Endothelial cell of umbilical vein (primary cell): Measurements from ENCODE around the gene TPSB2. TPM values are rescaled to one million over a fixed set of nuclear protein-coding genes. Genes with fewer than 3 reads are reported as not detected.

ENCODE experiments used
- BruUV-seq: library from RNA; stranded (reverse); fragments of 400-500 nt; replicated peaks from 2 replicates; lab custom pipeline; 2021; lab: Mats Ljungman, UMichigan
- CTCF ChIA-PET: fragments of 300-600, 350-600 bp; sonication (Branson Sonifier 250); formaldehyde crosslinking; loops from one replicate; lab custom pipeline; 2021; ENCODE audit warnings: antibody characterized with exemption, inconsistent platforms; lab: Charles Lee
- POLR2A ChIA-PET: fragments of 300-600, 350-600 bp; sonication (Branson Sonifier 250); formaldehyde crosslinking; loops from one replicate; lab custom pipeline; 2021; ENCODE audit warnings: antibody characterized with exemption, inconsistent platforms; lab: Charles Lee
- DNase-seq: peaks from one replicate; pipeline ENCODE4 v3.0.0-alpha.2; 2011; ENCODE audit warnings: low read depth, low spot score
- FAIRE-seq: peaks from 2 replicates; lab custom pipeline; 2011; peaks lifted over from hg19 to GRCh38; lab: Jason Lieb, UNC
- H2AFZ ChIP-seq: 2 replicates; pipeline ENCODE4 v1.6.0; 2012; ENCODE audit warnings: low read depth, low read length, control low read depth, inconsistent platforms
- H3K27ac ChIP-seq: 2 replicates; pipeline ENCODE4 v1.5.1; 2011; ENCODE audit warnings: low read depth, mild to moderate bottlenecking, control low read depth, low read length, moderate library complexity; ENCODE audit not compliant: insufficient read depth
- H3K27me3 ChIP-seq, 2 experiments: 2 replicates each; pipeline versions ENCODE4 v1.6.0 to v1.6.1; 2011; ENCODE audit warnings: low read length in 2 of 2, mixed read lengths in 1 of 2; ENCODE audit not compliant: control insufficient read depth in 2 of 2, insufficient read depth in 2 of 2
- H3K36me3 ChIP-seq, 2 experiments: 2 replicates in 1 of 2; 3 replicates in 1 of 2; pipeline ENCODE4 v1.5.1; 2011; ENCODE audit warnings: low read length in 2 of 2, mild to moderate bottlenecking in 1 of 2, moderate library complexity in 1 of 2; ENCODE audit not compliant: control insufficient read depth in 2 of 2, insufficient read depth in 2 of 2; ENCODE audit errors: extremely low read depth in 1 of 2
- H3K4me1 ChIP-seq: 3 replicates; pipeline ENCODE4 v1.5.1; 2011; ENCODE audit warnings: mild to moderate bottlenecking, low read length; ENCODE audit not compliant: control insufficient read depth, insufficient read depth; ENCODE audit errors: extremely low read depth
- H3K4me2 ChIP-seq: 2 replicates; pipeline ENCODE4 v1.6.1; 2011; ENCODE audit warnings: low read length, control low read depth, mixed read lengths; ENCODE audit not compliant: insufficient read depth
- H3K4me3 ChIP-seq, 3 experiments: fragments of 200-600 bp in 1 of 3; sonication (generic), shearing (Covaris generic) in 1 of 3; replicated peaks in 1 of 3; 2 replicates each; pipeline ENCODE4 v1.5.1; 2011 to 2016; ENCODE audit warnings: control low read depth in 3 of 3, low read length in 3 of 3, mild to moderate bottlenecking in 2 of 3, inconsistent platforms in 1 of 3, low read depth in 1 of 3, moderate library complexity in 1 of 3; ENCODE audit not compliant: insufficient read depth in 1 of 3
- H3K79me2 ChIP-seq: 2 replicates; pipeline ENCODE4 v1.6.0; 2012; ENCODE audit warnings: low read length, inconsistent platforms; ENCODE audit not compliant: control insufficient read depth, insufficient read depth
- H3K9ac ChIP-seq: replicated peaks from 2 replicates; pipeline ENCODE3; 2011; ENCODE audit warnings: low read length, control low read depth; ENCODE audit not compliant: insufficient read depth; ENCODE audit errors: extremely low read depth
- H3K9me1 ChIP-seq: replicated peaks from 3 replicates; pipeline ENCODE4 v1.6.0; 2011; ENCODE audit warnings: mild to moderate bottlenecking, low read length; ENCODE audit not compliant: control insufficient read depth, insufficient read depth; ENCODE audit errors: extremely low read depth
- H3K9me3 ChIP-seq: replicated peaks from 2 replicates; pipeline ENCODE4 v1.5.1; 2012; ENCODE audit warnings: low read length, inconsistent platforms; ENCODE audit not compliant: control insufficient read depth, insufficient read depth
- H4K20me1 ChIP-seq: replicated peaks from 2 replicates; pipeline ENCODE3; 2011; ENCODE audit warnings: mild to moderate bottlenecking, low read length; ENCODE audit not compliant: control insufficient read depth, insufficient read depth; ENCODE audit errors: extremely low read depth
- EZH2 ChIP-seq: IDR thresholded peaks from 2 replicates; pipeline ENCODE4 v1.6.1; 2012; ENCODE audit warnings: borderline replicate concordance, low read depth, mild to moderate bottlenecking, moderate library complexity, low read length, inconsistent platforms; ENCODE audit not compliant: severe bottlenecking
- FOS ChIP-seq: IDR thresholded peaks from 2 replicates; pipeline ENCODE4 v1.6.1; 2011; ENCODE audit warnings: mild to moderate bottlenecking, low read length, moderate library complexity, borderline replicate concordance; ENCODE audit not compliant: insufficient read depth
- MYC ChIP-seq: IDR thresholded peaks from one replicate; pipeline ENCODE4 v1.6.1; 2011; ENCODE audit warnings: mild to moderate bottlenecking, low read depth, low read length
- POLR2AphosphoS5 ChIP-seq: IDR thresholded peaks from 2 replicates; pipeline ENCODE4 v1.6.1; 2012; ENCODE audit warnings: low read depth, mild to moderate bottlenecking, control low read depth, low read length, moderate library complexity; ENCODE audit not compliant: insufficient read depth
- dilution Hi-C: fragments of 300-500 bp; cut with MboI; formaldehyde crosslinking; loops from one replicate; pipeline ENCODE4 v1.15.0; 2019; ENCODE audit warnings: low sequenced_read_pairs; ENCODE audit not compliant: extremely low pct_ligation_motif_present
- intact Hi-C: fragments of 100-400 bp; cut with micrococcal nuclease; formaldehyde crosslinking; loops from one replicate; pipeline ENCODE4 v1.10.0; 2022
- polyA plus RNA-seq, 4 experiments: library from polyadenylated mRNA; depleted of rRNA in 3 of 4; stranded (reverse) in 3 of 4; unstranded in 1 of 4; fragments of >200 nt; gene quantifications; 2 replicates each; pipeline versions ENCODE4 v1.2.1 to v1.2.3, GENCODE V29; 2011 to 2012; ENCODE audit warnings: missing spikeins in 1 of 4
- total RNA-seq: library from RNA; stranded (reverse); gene quantifications from 2 replicates; pipeline ENCODE4 v1.2.3, GENCODE V29; 2021

Gene TPSB2
- total and polyA plus RNA-seq, 2 donors (not counting 3 experiments of a cell fraction or from before 2014, with no cell fraction given): not detected

DNA sequence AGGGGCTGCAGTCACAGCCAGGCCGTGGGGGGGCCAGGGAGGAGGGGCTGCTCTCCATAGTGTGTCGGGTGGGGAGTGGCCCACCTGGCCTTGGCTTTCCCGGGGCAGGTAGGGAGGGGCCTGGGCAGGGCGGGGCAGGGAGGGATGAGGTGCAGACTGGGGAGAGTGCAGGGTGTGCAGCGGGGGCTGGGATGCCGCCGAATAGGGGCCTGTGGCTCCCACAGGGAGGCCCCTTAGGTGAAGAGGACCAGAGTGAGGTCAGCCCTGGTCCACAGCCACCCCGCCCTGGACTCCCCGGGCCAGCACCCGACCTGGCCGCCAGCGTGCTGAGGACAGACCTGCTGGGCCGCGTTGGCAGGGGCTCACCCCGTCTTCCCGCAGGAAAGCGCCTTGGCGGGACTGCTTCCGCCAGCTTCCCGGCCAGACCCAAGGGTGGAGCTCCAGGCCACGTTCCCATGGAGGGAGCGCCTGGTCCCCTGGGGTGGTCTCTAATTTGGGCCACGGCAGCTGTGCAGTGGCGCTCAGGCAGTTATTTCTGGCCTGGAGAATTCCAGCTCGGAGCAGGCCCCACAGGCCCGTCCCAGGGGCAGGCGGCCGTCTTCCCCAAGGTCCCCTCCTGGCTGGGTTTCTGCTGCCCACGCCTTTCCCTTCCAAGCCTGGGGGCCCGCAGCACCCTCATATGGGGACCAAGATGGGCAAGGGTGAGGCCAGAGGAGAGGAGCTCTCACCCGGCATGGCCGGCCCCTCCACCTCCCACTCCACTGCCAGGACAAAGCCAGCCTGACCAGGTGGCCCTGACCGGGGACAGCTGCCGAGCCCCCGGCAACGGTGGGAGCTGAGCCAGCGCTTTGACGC is 49.2 kb downstream of the TPSB2 start:
- Histone ChIP-seq H3K9me1 (no peaks in the 10 kb centered on the region), H3K79me2 (no peaks in the 10 kb centered on the region), H3K9me3 (no peaks in the 10 kb centered on the region), H3K4me1 (peaks cover 4% of the 10 kb centered on the region), H3K27me3 (no peaks in the 10 kb centered on the region), H3K4me2 (no peak overlapping the region), H2AFZ (no peak overlapping the region), H3K36me3 (no peaks in the 10 kb centered on the region), H3K27ac (no peak overlapping the region), H3K9ac (no peak overlapping the region), H3K4me3 (no peak overlapping the region), H4K20me1 (no peaks in the 10 kb centered on the region)
- DNase-seq (no peak), FAIRE-seq (no peak)
- intact Hi-C loops (no loop called here), dilution Hi-C loops (no loop called here)
- ChIA-PET POLR2A (no interaction called here), CTCF (interaction anchor here (0.7 to 1.1 kb wide), 2 partner anchors 13 to 124 kb away, joined by 3 read pairs; no protein-coding TSS in a partner anchor)
- no TSS peak for BruUV-seq
- no peak for TF ChIP-seq MYC
- TF ChIP-seq FOS: no peak
- no peak for TF ChIP-seq EZH2
- TF ChIP-seq POLR2AphosphoS5: no peak

Other genes starting within 250 kb of the TPSB2 start
- 0.42 and 0.53 TPM in 2 replicates for gene SOX8, start 248.4 kb downstream of the TPSB2 start, total RNA-seq
- 0.52 and 0.72 TPM in 2 replicates for gene SOX8, start 248.4 kb downstream of the TPSB2 start, polyA plus RNA-seq
- 0.24 TPM in 1 of 2 replicates, not detected in the other for gene SSTR5, start 157.4 kb downstream of the TPSB2 start, total RNA-seq
- gene SSTR5, start 157.4 kb downstream of the TPSB2 start, polyA plus RNA-seq: 0.52 and 0.65 TPM in 2 replicates
- not detected in 2 replicates for gene C1QTNF8, start 133.9 kb downstream of the TPSB2 start, total RNA-seq
- gene C1QTNF8, start 133.9 kb downstream of the TPSB2 start, polyA plus RNA-seq: not detected in 2 replicates
- gene CACNA1H, start 77.1 kb downstream of the TPSB2 start, total RNA-seq: not detected in 2 replicates
- 0.03 and 0.05 TPM in 2 replicates for gene CACNA1H, start 77.1 kb downstream of the TPSB2 start, polyA plus RNA-seq
- gene TPSG1, start 4.9 kb downstream of the TPSB2 start, total RNA-seq: not detected in 2 replicates
- gene TPSG1, start 4.9 kb downstream of the TPSB2 start, polyA plus RNA-seq: not detected in 2 replicates
- not detected in 2 replicates for gene TPSAB1, start 10.5 kb upstream of the TPSB2 start, total RNA-seq
- not detected in 2 replicates for gene TPSAB1, start 10.5 kb upstream of the TPSB2 start, polyA plus RNA-seq
- gene TPSD1, start 25.9 kb upstream of the TPSB2 start, total RNA-seq: not detected in 2 replicates
- not detected in 2 replicates for gene TPSD1, start 25.9 kb upstream of the TPSB2 start, polyA plus RNA-seq
- 230 and 233 TPM in 2 replicates for gene UBE2I, start 79.5 kb upstream of the TPSB2 start, total RNA-seq
- gene UBE2I, start 79.5 kb upstream of the TPSB2 start, polyA plus RNA-seq: 121 and 122 TPM in 2 replicates
- 0.66 and 0.88 TPM in 2 replicates for gene BAIAP3, start 103.5 kb upstream of the TPSB2 start, total RNA-seq
- 0.27 and 0.36 TPM in 2 replicates for gene BAIAP3, start 103.5 kb upstream of the TPSB2 start, polyA plus RNA-seq
- 65.4 and 69.9 TPM in 2 replicates for gene TSR3, start 121.7 kb upstream of the TPSB2 start, total RNA-seq
- 82.7 and 88.7 TPM in 2 replicates for gene TSR3, start 121.7 kb upstream of the TPSB2 start, polyA plus RNA-seq
- 51.6 and 56.3 TPM in 2 replicates for gene GNPTG, start 121.7 kb upstream of the TPSB2 start, total RNA-seq
- gene GNPTG, start 121.7 kb upstream of the TPSB2 start, polyA plus RNA-seq: 109 and 137 TPM in 2 replicates
- 32.8 and 33.0 TPM in 2 replicates for gene UNKL, start 184.5 kb upstream of the TPSB2 start, total RNA-seq
- 17.1 and 23.2 TPM in 2 replicates for gene UNKL, start 184.5 kb upstream of the TPSB2 start, polyA plus RNA-seq
- 13.4 and 15.1 TPM in 2 replicates for gene UQCC4, start 190.6 kb upstream of the TPSB2 start, total RNA-seq
- gene UQCC4, start 190.6 kb upstream of the TPSB2 start, polyA plus RNA-seq: 29.3 and 33.3 TPM in 2 replicates
- not detected in 2 replicates for gene PERCC1, start 200.9 kb upstream of the TPSB2 start, total RNA-seq
- not detected in 2 replicates for gene PERCC1, start 200.9 kb upstream of the TPSB2 start, polyA plus RNA-seq
- gene CCDC154, start 214.4 kb upstream of the TPSB2 start, total RNA-seq: 0.25 and 0.75 TPM in 2 replicates
- gene CCDC154, start 214.4 kb upstream of the TPSB2 start, polyA plus RNA-seq: 0.13 and 0.65 TPM in 2 replicates
- 89.8 and 94.9 TPM in 2 replicates for gene CLCN7, start 244.8 kb upstream of the TPSB2 start, total RNA-seq
- gene CLCN7, start 244.8 kb upstream of the TPSB2 start, polyA plus RNA-seq: 59.8 and 76.1 TPM in 2 replicates